ENCODE measurements around the gene CHDH. TPM values are rescaled to one million over a fixed set of nuclear protein-coding genes. Genes with fewer than 3 reads are reported as not detected.

The CHDH gene
- total and polyA plus RNA-seq, 12 donors = 0.29 to 17.5 (median 2.2) TPM

DNA sequence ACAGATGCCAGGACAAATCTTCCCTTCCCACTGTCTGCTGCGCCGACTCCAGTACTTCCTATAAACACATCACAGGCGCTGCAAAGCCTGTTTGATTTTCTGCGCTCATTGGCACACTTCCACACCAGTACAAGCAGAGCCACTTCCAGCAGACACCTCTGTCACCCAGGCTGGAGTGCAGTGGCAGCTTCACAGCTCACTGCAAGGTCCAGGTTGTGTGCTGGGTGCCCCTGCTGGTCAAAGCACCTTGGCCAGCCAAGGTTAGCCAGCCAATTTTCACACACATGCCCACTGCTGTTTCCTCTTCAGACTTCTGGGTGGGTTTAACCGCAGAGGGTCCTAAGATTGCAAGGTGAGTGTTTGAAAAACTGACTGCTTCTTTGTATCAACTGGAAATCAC is 4.9 kb downstream of the CHDH start:
- H3K9me3 ChIP-seq = no peaks in the 10 kb centered on the region
- WGBS, 2 donors = 79 to 91% methylated on average over 5 of the region's 5 CpGs
- intact Hi-C loops (cut with DNase I) = no loop called here
- peaks cover 0 to 26% (median 7%) of the 10 kb centered on the region in 7 donors for H3K27me3 ChIP-seq
- ATAC-seq (no peak), DNase-seq (no peak)
- no peak overlapping the region for H3K27ac ChIP-seq
- H3K36me3 ChIP-seq = no peaks in the 10 kb centered on the region
- TF ChIP-seq, protein P1, sequence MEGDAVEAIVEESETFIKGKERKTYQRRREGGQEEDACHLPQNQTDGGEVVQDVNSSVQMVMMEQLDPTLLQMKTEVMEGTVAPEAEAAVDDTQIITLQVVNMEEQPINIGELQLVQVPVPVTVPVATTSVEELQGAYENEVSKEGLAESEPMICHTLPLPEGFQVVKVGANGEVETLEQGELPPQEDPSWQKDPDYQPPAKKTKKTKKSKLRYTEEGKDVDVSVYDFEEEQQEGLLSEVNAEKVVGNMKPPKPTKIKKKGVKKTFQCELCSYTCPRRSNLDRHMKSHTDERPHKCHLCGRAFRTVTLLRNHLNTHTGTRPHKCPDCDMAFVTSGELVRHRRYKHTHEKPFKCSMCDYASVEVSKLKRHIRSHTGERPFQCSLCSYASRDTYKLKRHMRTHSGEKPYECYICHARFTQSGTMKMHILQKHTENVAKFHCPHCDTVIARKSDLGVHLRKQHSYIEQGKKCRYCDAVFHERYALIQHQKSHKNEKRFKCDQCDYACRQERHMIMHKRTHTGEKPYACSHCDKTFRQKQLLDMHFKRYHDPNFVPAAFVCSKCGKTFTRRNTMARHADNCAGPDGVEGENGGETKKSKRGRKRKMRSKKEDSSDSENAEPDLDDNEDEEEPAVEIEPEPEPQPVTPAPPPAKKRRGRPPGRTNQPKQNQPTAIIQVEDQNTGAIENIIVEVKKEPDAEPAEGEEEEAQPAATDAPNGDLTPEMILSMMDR (IDR thresholded peaks at IDR 0.05) = no peak
- H3K4me1 ChIP-seq = peaks cover 0 to 12% (median 3%) of the 10 kb centered on the region in 9 donors
- no peak overlapping the region for H3K4me3 ChIP-seq

DNA sequence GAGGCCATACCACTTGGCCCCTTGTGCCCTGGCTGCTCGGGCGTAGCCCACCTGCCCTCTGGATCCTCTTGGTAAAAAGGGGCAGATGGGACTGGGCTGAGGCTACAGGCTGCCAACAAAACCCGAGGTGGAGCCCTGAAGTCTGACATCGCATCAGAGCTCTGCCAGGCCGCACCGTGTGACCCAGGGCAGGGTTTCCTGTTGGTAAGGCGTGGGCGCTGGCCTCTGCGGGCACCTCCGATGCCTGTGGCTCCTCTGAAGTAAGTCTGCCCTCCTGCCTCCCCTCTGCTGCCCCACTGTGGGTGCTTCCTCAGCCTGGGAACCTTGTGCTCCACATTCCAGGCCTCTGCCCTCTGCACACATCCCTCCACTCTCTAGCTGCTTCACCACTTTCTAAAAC is 8.9 kb downstream of the CHDH start:
- Histone ChIP-seq H3K4me1 (no peaks in the 10 kb centered on the region), H3K27me3 (no peaks in the 10 kb centered on the region), H3K9me3 (no peaks in the 10 kb centered on the region), H3K4me3 (no peak overlapping the region), H3K36me3 (no peaks in the 10 kb centered on the region), H3K27ac (no peak overlapping the region)
- TF ChIP-seq, protein P1 (IDR thresholded peaks at IDR 0.05) = no peak
- 83 to 90% methylated on average over 10 of the region's 10 CpGs for WGBS, 2 donors
- no peak for DNase-seq
- intact Hi-C loops (cut with DNase I) = no loop called here
- ATAC-seq = no peak

DNA sequence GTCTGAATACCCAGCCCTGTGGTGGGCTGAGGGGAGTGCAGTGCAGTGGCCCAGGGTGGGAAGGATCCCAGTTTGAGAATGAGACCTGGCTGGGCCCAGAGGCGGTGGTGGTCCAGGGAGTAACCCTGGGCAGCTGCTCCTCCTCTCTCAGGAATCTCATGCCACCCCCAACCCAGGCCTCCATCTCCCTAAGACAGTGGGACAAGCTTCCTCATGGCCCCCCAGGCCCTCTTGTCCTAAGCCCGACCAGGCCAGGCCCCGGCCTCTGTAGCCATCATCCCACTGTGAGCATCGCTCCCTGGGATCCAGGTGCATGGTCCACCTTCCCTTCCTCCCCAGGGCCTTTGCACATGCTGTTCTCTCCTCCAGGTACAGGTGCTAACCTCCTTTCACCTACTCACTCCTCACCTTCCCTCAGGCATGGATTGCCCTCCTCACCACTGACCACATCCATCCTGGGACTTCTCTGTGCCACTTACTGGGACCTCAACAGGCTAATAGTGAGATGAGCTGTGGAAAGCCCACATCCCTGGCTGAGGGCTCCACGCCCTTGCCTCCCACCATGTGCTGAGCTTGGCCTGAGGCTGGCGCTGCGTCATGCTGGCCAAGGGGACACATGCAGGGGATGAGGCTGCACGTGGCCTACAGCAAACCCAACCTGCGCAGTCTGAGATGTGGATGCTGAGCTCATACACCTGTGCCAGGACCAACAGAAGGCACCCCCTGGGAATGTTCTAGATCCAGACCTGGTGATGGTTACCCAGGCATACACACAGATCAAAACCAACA is 9.9 kb downstream of the CHDH start:
- DNase-seq (no peak), ATAC-seq (no peak)
- TF ChIP-seq, protein P1 (IDR thresholded peaks at IDR 0.05) = no peak
- H3K4me3 ChIP-seq = no peak overlapping the region
- H3K4me1 ChIP-seq = no peaks in the 10 kb centered on the region
- H3K36me3 ChIP-seq = no peaks in the 10 kb centered on the region
- intact Hi-C loops (cut with DNase I) = no loop called here
- H3K27me3 ChIP-seq = no peaks in the 10 kb centered on the region
- no peak overlapping the region for H3K27ac ChIP-seq
- no peaks in the 10 kb centered on the region for H3K9me3 ChIP-seq
- 95 to 96% methylated on average over 9 of the region's 9 CpGs for WGBS, 2 donors

DNA sequence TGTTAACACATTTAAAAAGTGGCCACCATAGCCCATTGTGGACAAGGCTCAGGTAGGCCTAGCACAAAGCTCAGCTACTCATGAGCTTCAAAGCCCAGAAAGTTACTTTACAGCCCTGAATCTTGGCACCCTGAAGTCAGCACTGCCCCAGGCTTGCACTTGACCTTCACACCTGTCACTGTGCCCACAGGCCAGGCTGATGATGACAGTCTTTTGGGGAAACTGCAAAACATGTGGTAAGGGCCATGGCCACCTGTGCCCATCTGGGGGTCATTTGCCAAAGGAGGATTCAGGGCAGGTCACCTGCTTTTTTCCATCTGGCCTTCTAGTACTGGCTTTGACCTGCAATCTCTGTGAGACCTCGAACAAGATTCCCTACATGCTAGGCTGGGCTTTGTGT is 11.0 kb downstream of the CHDH start:
- Histone ChIP-seq H3K27ac (no peak overlapping the region), H3K9me3 (no peaks in the 10 kb centered on the region), H3K4me1 (no peaks in the 10 kb centered on the region), H3K27me3 (no peaks in the 10 kb centered on the region), H3K4me3 (no peak overlapping the region), H3K36me3 (no peaks in the 10 kb centered on the region)
- DNase-seq = no peak
- TF ChIP-seq, protein P1 (IDR thresholded peaks at IDR 0.05) = no peak
- intact Hi-C loops (cut with DNase I) = no loop called here
- ATAC-seq = no peak
- whole genome bisulfite sequencing, 2 donors = 60 to 96% methylated on average over 1 of the region's 1 CpG
